Memory B cell (primary cell): Measurements from ENCODE around the gene PRDM11.

Source experiments
- ATAC-seq: fragments of 150-1000 bp; cut with Tn5 transposase; 2 replicates; pipeline ENCODE4 v1.10.0; 2021; ENCODE audit warnings: low read depth, mild to moderate bottlenecking, moderate library complexity
- DNase-seq, 2 donors: peaks; one replicate each; pipeline ENCODE4 v3.0.0; 2022; ENCODE audit warnings: low spot score in 2 of 2
- H3K27ac Mint-ChIP-seq: one replicate; pipeline ENCODE4 v1.8.0; 2022; ENCODE audit warnings: mild to moderate bottlenecking, moderate library complexity, mixed read lengths
- H3K27me3 Mint-ChIP-seq: one replicate; pipeline ENCODE4 v1.8.0; 2022; ENCODE audit warnings: mixed read lengths
- H3K36me3 Mint-ChIP-seq: one replicate; pipeline ENCODE4 v1.8.0; 2022; ENCODE audit warnings: mild to moderate bottlenecking, mixed read lengths
- H3K4me1 Mint-ChIP-seq: one replicate; pipeline ENCODE4 v1.8.0; 2022; ENCODE audit warnings: mixed read lengths
- H3K4me3 Mint-ChIP-seq: one replicate; pipeline ENCODE4 v1.8.0; 2022; ENCODE audit warnings: mild to moderate bottlenecking, moderate library complexity, mixed read lengths
- H3K9me3 Mint-ChIP-seq: one replicate; pipeline ENCODE4 v1.8.0; 2022; ENCODE audit warnings: mixed read lengths

The PRDM11 gene

GRCh38 chr11:45263773-45264172 lies 117.3 kb downstream of the PRDM11 start:
- no peak overlapping the region for H3K27ac Mint-ChIP-seq
- H3K4me1 Mint-ChIP-seq = no peaks in the 10 kb centered on the region
- no peak overlapping the region for H3K4me3 Mint-ChIP-seq
- H3K27me3 Mint-ChIP-seq = peaks cover 22% of the 10 kb centered on the region
- H3K36me3 Mint-ChIP-seq = no peaks in the 10 kb centered on the region
- no peak for DNase-seq
- H3K9me3 Mint-ChIP-seq = no peaks in the 10 kb centered on the region
- ATAC-seq = no peak

- Mint-ChIP-seq H3K36me3 (no peaks in the 10 kb centered on the region), H3K27me3 (peaks cover 26% of the 10 kb centered on the region), H3K9me3 (no peaks in the 10 kb centered on the region), H3K27ac (no peak overlapping the region), H3K4me3 (no peak overlapping the region), H3K4me1 (no peaks in the 10 kb centered on the region)
- DNase-seq = no peak
- ATAC-seq = no peak
Observed at GRCh38 chr11:45264839-45265515, 118.5 kb downstream of the PRDM11 start.

- Mint-ChIP-seq H3K4me1 (no peaks in the 10 kb centered on the region), H3K27me3 (peaks cover 21% of the 10 kb centered on the region), H3K27ac (no peak overlapping the region), H3K9me3 (no peaks in the 10 kb centered on the region), H3K36me3 (no peaks in the 10 kb centered on the region), H3K4me3 (no peak overlapping the region)
- no peak for ATAC-seq
- no peak for DNase-seq
Observed at GRCh38 chr11:45265969-45266675, 119.7 kb downstream of the PRDM11 start.

GRCh38 chr11:45266676-45267020 lies 120.2 kb downstream of the PRDM11 start:
- no peak overlapping the region for H3K4me3 Mint-ChIP-seq
- peaks cover 26% of the 10 kb centered on the region for H3K27me3 Mint-ChIP-seq
- no peak overlapping the region for H3K27ac Mint-ChIP-seq
- H3K9me3 Mint-ChIP-seq = peaks cover 4% of the 10 kb centered on the region
- ATAC-seq (no peak), DNase-seq (no peak)
- H3K4me1 Mint-ChIP-seq = no peaks in the 10 kb centered on the region
- H3K36me3 Mint-ChIP-seq = no peaks in the 10 kb centered on the region

GRCh38 chr11:45267052-45267451 lies 120.6 kb downstream of the PRDM11 start:
- no peaks in the 10 kb centered on the region for H3K36me3 Mint-ChIP-seq
- H3K4me3 Mint-ChIP-seq = no peak overlapping the region
- DNase-seq (no peak), ATAC-seq (no peak)
- H3K9me3 Mint-ChIP-seq = peaks cover 4% of the 10 kb centered on the region
- no peak overlapping the region for H3K27ac Mint-ChIP-seq
- H3K27me3 Mint-ChIP-seq = peaks cover 25% of the 10 kb centered on the region
- H3K4me1 Mint-ChIP-seq = no peaks in the 10 kb centered on the region

GRCh38 chr11:45267652-45268299 lies 121.3 kb downstream of the PRDM11 start:
- Mint-ChIP-seq H3K27ac (no peak overlapping the region), H3K9me3 (peaks cover 4% of the 10 kb centered on the region), H3K27me3 (peaks cover 24% of the 10 kb centered on the region), H3K4me3 (no peak overlapping the region), H3K36me3 (no peaks in the 10 kb centered on the region), H3K4me1 (no peaks in the 10 kb centered on the region)
- ATAC-seq (no peak), DNase-seq (no peak)

GRCh38 chr11:45269678-45270077 lies 123.2 kb downstream of the PRDM11 start:
- DNase-seq (no peak), ATAC-seq (no peak)
- no peak overlapping the region for H3K4me3 Mint-ChIP-seq
- H3K4me1 Mint-ChIP-seq = no peaks in the 10 kb centered on the region
- no peak overlapping the region for H3K27ac Mint-ChIP-seq
- H3K27me3 Mint-ChIP-seq = peaks cover 25% of the 10 kb centered on the region
- H3K9me3 Mint-ChIP-seq = peaks cover 4% of the 10 kb centered on the region
- H3K36me3 Mint-ChIP-seq = no peaks in the 10 kb centered on the region

- H3K4me3 Mint-ChIP-seq = no peak overlapping the region
- no peak overlapping the region for H3K27ac Mint-ChIP-seq
- no peaks in the 10 kb centered on the region for H3K4me1 Mint-ChIP-seq
- DNase-seq = no peak
- ATAC-seq = no peak
- H3K9me3 Mint-ChIP-seq = peaks cover 4% of the 10 kb centered on the region
- H3K27me3 Mint-ChIP-seq = peaks cover 31% of the 10 kb centered on the region
- no peaks in the 10 kb centered on the region for H3K36me3 Mint-ChIP-seq
Observed at GRCh38 chr11:45270946-45271716, 124.7 kb downstream of the PRDM11 start.

GRCh38 chr11:45272701-45273100 lies 126.3 kb downstream of the PRDM11 start:
- peaks cover 5% of the 10 kb centered on the region for H3K9me3 Mint-ChIP-seq
- H3K4me3 Mint-ChIP-seq = no peak overlapping the region
- no peak for DNase-seq
- H3K27ac Mint-ChIP-seq = no peak overlapping the region
- H3K36me3 Mint-ChIP-seq = no peaks in the 10 kb centered on the region
- peaks cover 32% of the 10 kb centered on the region for H3K27me3 Mint-ChIP-seq
- no peak for ATAC-seq
- H3K4me1 Mint-ChIP-seq = no peaks in the 10 kb centered on the region

- no peak overlapping the region for H3K4me3 Mint-ChIP-seq
- H3K36me3 Mint-ChIP-seq = no peaks in the 10 kb centered on the region
- no peaks in the 10 kb centered on the region for H3K4me1 Mint-ChIP-seq
- DNase-seq (no peak), ATAC-seq (no peak)
- H3K27ac Mint-ChIP-seq = no peak overlapping the region
- H3K27me3 Mint-ChIP-seq = peaks cover 31% of the 10 kb centered on the region
- H3K9me3 Mint-ChIP-seq = peaks cover 5% of the 10 kb centered on the region
Observed at GRCh38 chr11:45273509-45273908, 127.1 kb downstream of the PRDM11 start.

- H3K36me3 Mint-ChIP-seq = no peaks in the 10 kb centered on the region
- DNase-seq (no peak), ATAC-seq (no peak)
- peaks cover 27% of the 10 kb centered on the region for H3K27me3 Mint-ChIP-seq
- H3K4me1 Mint-ChIP-seq = no peaks in the 10 kb centered on the region
- peaks cover 5% of the 10 kb centered on the region for H3K9me3 Mint-ChIP-seq
- H3K4me3 Mint-ChIP-seq = no peak overlapping the region
- no peak overlapping the region for H3K27ac Mint-ChIP-seq
Observed at GRCh38 chr11:45274206-45274605, 127.8 kb downstream of the PRDM11 start.

- H3K9me3 Mint-ChIP-seq = peaks cover 10% of the 10 kb centered on the region
- H3K36me3 Mint-ChIP-seq = peaks cover 4% of the 10 kb centered on the region
- no peaks in the 10 kb centered on the region for H3K4me1 Mint-ChIP-seq
- H3K27ac Mint-ChIP-seq = no peak overlapping the region
- ATAC-seq (no peak), DNase-seq (no peak)
- H3K4me3 Mint-ChIP-seq = no peak overlapping the region
- peaks cover 30% of the 10 kb centered on the region for H3K27me3 Mint-ChIP-seq
Observed at GRCh38 chr11:45275828-45276227, 129.4 kb downstream of the PRDM11 start.

GRCh38 chr11:45278714-45279113 lies 132.3 kb downstream of the PRDM11 start:
- no peak overlapping the region for H3K27ac Mint-ChIP-seq
- H3K27me3 Mint-ChIP-seq = peaks cover 28% of the 10 kb centered on the region
- H3K4me1 Mint-ChIP-seq = no peaks in the 10 kb centered on the region
- H3K4me3 Mint-ChIP-seq = no peak overlapping the region
- no peak for ATAC-seq
- peaks cover 4% of the 10 kb centered on the region for H3K36me3 Mint-ChIP-seq
- H3K9me3 Mint-ChIP-seq = peaks cover 6% of the 10 kb centered on the region
- no peak for DNase-seq

GRCh38 chr11:45279645-45280044 lies 133.2 kb downstream of the PRDM11 start:
- H3K27me3 Mint-ChIP-seq = peaks cover 24% of the 10 kb centered on the region
- ATAC-seq (no peak), DNase-seq (no peak)
- no peak overlapping the region for H3K27ac Mint-ChIP-seq
- H3K9me3 Mint-ChIP-seq = peaks cover 6% of the 10 kb centered on the region
- H3K36me3 Mint-ChIP-seq = peaks cover 4% of the 10 kb centered on the region
- no peaks in the 10 kb centered on the region for H3K4me1 Mint-ChIP-seq
- H3K4me3 Mint-ChIP-seq = no peak overlapping the region
